Stimulated activated CD4-positive, alpha-beta T cell treated with anti-CD3 and anti-CD28 coated beads, Interleukin-1b, Interleukin-23, amount 100 ng/mL, for 48 hours (primary cell): ENCODE data around the gene UBXN4.

Experiments used
- DNase-seq: peaks from one replicate; pipeline ENCODE4 v3.0.0-alpha.2; 2020

UBXN4 gene

DNA sequence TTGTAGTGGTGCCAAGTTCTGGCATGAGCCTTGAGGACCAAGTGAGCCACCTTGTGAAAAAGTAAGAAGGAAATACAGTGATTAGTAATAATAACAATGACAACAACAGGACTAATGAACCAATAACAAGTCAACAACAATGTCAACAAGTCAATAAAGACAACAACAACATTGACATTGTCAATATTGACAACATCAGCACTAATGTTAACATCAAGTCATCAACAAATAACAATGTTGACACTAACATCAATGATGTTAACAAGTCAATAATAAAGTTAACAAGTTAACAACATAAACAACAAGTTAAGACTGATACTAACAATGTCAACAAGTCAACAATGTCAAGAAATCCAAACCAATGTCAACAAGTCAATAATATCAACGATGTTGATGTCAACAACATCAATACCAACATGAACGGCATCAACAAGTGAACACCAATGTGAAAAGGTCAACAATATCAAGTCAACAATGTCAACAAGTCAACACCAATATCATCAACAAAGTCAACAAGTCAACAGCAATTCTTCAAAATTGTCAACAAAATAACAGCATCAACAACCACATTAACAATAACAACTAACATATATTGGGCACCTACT, 71.4 kb downstream of the UBXN4 start:
- no peak for DNase-seq

DNA sequence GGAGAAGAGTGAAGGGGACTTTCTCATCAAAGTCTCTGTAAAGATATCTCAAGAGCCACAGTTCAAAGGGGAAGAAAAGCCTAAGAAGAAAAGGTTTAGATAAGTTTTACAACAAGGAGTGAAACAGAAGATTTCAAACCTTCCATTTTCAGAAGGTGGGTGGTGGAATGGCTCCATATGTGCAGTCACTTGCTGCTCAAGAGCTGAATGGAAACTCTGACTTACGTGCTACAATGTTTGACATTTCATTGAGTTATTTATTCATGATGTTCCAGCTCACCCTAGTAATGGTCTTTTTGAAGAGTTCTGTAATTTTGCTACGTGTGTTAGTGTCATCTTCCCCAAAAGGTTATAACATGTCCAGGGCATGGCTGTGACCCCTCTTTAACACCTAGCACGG, 73.6 kb downstream of the UBXN4 start:
- no peak for DNase-seq

DNA sequence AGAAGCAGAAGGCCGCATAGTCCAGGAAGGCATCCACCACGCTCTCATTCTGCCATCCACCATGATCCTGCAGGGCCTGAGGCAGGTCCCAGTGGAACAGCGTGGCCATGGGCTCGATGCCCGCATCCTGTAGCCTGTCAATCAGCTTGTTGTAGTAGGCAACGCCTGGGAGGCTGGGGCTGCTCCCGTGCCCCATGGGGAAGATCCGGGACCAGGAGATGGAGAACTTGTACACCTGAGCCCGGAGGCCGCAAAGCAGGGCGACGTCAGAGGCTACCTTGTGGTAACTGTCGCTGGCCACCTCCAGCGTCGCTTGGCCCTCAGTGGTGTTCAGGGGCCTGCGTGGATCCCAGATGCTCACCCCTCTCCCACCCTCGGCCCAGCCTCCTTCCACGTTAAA, 75.8 kb downstream of the UBXN4 start:
- no peak for DNase-seq

DNA sequence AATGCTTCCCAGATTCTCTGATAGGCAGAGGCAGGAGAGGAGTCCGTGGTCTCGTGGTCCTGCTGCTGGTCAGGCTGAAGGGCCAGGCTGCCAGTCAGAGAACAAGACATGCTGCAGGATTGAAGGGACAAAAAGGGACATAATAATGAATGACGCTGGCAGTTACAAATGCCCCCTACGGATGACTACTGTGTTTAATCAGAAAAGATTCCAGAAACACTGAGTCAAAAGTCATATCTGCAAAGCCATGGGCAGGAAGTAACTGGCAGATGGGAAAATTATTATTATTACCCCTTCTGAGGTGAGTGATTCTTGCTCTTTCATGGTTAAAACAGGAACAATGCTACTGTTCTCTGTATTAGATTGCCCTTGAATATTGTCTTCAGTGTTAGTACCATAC, 76.3 kb downstream of the UBXN4 start:
- DNase-seq = no peak

DNA sequence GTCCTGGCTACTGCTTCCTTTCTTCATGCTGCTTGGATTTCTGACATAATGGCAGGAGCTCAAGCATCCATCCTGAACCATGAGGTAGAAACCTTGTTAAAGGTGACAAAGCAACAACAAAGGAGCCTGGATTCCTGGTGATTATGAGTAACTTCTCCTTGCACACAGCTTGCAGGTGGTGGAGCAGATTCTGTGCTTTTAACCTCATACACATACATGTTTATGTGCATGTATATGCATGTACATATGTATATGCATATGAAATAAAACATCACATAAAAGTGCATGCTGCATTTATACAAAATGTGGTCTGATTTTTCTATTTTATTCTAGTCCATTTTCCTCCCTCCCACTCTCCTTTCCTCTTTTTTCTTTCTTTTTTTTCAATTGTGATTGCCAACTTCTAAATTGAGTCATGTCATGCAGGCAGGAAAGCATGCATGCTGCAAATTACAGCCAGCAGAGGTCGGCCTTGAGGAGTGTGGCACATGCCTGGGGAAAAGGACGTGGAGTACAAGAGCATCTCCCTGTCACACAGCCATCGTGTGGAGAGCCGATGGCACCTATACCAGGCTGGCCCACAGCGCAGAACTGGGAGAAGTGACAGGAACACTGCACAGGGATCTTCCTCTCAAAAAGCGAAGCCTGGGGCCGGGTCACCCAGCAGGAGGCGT, 77.4 kb downstream of the UBXN4 start:
- peak; percentile 74 for DNase-seq

DNA sequence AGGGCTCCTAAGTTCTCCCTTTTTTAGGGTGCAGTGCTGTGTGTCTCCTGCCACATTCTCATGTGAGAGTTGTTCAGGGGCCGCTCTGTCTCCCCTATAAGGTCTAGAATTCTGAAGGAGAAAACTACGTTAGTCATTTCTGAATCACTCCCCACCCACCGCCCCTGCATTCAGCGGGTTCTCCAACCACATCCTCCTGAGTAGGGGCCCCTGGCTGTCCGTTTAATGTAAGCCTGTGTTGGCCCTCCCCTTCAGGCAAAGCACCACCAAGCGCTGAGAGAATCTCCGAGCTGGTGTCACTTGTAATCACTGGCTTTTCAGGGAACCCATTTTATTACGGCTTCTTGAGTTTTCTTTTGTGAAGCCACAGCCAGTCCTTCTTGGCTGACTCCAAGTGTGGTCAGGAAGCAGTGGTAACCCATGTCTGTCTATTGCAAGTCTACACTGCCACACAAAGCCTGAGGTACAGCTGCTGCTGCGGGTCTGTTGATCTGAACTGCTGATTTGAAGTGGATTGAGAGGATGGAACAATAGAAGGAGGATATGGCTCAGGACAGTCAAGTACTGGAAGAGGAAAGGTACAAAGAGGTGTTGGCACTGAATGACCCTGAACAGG, 78.5 kb downstream of the UBXN4 start:
- DNase-seq = peak; percentile 92

DNA sequence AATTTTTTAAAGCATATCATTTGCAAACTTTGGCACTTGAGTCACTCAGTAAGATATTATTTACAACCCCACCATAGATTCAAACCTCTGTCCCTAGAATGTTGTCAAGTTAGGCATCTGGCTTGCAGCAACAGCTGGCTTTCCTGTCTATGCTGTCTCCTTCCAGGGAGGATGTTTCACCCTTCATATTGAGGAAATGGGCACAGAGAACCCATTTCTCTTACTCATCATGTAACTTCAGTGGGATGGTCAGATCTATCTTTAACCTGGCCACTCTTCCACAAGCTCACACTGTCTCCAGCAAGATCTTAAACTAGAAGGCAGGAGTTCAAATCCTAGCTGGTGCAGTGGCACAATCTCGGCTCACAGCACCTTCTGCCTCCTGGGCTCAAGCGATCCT, 79.5 kb downstream of the UBXN4 start:
- no peak for DNase-seq

DNA sequence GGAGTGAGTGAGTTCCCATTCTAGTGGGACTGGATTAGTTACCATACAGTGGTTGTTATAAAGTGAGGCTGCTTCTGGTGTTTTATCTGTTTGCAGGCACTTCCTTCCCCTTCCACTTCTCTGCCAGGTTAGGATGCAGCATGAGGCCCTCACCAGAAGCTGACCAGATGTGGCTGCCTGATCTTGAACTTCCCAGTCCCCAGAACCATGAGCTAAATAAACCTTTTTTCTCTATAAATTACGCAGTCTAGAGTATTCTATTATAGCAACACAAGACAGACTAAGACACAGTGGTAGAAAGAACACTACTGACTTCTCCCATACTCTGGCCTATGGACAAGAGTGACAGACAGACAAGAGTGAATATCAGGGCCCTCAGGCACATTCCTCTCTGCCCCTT, 81.2 kb downstream of the UBXN4 start:
- no peak for DNase-seq

DNA sequence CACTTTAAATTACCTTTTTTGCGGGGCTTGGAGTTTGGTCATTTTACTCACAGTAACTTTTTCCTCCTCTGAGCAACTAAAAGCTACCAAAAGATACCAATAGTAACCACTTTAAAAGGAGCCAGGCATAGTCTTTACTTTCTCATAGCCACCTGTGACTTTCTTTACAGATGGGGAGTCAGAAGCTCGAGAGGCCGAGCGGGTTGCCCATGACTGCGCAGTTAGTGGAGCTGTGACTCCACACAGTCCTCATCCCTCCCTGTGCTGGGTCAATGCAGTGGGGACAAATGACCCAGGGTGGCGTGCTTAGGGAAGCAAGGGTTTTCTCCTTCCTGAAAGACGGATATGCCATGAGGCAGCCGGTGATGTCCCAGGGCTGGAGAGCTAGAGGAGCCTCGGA, 83.5 kb downstream of the UBXN4 start:
- DNase-seq = no peak

DNA sequence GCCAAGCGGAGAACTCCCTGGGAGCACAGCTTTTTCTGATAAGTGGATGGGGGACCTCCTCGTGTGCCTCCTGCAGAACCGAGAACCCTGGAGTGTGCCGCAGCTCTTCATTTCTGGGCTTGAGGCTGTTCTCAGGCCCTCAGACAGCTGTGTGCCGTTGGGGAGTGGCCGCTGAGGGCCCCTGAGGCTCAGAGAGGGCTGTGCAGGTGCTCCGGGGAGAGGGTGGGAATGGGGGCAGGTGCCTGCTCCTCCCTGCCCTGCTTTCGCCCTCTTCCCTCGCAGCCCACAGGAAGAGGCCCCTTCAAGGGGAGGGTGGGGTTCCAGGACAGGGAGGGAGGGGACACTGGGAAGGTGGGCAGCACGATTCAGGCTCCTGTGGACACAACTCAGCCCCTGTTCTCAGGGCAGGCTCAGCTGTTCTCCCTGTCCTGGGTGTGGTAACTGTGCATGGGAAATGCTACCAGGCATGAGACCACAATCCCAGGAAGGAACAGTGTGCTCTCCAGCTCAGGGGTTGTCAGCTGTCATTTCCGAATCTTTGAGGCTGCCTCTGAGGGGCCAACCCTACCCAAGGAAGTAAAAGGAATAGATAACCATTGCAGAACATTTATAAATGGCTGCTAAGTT, 84.0 kb downstream of the UBXN4 start:
- no peak for DNase-seq

DNA sequence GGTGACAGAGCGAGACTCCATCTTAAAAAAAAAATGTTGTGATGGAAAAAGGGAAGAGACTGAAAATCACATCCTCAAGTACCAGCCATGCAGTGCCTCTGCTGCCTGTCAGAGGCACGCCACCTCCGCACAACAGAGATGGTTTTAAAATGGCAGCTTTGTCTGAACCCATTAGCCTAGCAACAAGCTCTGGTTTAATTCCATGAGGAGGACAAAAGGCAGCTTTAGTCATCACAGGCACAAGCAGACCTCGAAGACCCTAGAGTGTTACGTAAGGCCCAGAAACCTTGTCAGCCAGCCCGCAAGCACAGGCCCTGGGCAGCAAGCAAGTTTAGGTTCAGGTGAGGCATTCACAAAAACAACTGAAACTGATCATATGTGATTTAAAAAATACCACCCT, 84.9 kb downstream of the UBXN4 start:
- no peak for DNase-seq

DNA sequence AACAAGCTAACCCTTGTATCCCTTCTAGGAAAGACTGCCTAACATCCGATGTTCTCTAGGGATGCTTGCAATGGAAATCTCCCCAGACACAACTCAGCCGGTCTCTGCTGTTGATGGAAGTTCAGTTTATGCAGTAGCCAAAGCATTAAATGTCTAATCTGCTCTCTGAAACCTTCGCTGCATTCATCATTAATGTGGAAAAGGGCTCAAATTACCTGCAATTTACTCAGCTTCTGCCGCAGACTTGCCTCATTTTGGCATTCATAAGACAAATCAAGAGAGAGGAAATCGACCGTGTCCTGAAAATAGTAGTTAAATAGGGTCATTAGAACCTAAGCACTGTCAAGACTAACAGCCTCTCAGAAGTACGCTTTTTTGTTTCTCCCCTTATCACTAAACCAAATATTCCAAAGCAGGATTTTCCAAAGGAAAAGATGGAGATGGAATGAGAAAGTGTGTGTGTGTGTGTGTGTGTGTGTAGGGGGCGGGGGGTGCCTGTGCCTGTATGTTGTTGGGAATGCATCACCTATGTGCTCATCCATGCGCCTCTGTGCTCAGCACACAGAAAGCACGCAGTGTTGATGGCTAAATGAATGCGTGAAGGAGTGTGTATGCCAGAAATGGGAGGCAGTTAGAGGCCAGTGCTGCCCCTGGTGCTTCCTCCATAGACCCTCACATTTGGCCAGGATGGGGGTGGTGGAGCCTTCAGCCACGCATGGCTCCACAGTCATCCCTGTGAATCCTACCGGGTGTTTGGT, 87.9 kb downstream of the UBXN4 start:
- DNase-seq = no peak

DNA sequence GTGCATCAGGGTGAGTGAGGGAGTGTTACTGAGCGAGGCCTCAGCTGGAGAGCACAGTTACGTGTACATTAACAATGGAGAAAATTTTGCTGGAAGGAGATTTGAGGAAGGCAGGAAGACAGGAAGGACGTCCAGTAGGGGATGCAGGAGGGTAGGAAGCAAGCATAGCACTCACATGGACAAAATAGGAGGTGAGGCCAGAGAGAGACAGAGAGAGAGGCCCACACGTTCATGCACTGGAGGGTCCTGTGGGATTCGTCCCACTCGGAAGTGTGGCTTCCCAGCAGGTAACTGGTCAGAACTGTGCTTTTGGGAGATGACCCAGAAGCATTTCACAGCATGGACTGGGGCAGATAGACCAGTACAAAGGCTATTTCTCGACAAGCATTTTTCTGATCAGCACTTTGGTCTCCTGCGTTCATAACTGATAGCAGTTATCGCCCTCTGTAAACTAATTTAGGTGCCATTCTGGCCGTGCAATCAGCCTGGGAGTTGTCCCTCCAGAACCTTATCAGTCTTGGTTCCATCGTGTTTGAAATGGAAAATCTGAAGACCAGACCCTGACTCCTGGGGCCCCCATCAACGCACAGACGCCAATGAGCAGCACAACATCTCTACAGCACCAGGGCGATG, 89.6 kb downstream of the UBXN4 start:
- no peak for DNase-seq

DNA sequence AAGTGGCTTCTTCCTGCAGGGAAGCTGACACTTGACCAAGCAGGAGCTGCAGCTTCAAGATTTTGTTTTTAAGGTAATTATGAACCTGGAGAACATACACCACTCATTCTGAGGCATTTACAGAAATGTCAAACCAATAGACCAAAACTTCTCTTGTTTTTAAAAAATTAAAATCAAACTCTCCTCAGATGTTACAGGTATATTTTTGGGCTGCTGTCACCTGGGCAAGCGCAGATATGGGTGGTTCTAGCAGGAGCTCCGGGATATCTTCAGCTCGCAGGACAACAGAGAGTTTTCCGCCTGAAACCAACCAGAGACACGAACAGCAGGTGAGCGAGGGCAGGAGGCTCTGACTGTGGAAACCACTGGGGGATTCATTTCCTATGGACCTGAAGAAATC, 91.2 kb downstream of the UBXN4 start:
- DNase-seq = no peak
